B cell (primary cell): ENCODE results near the gene PAX6.
A peak's percentile ranks its signal among the peaks of the same experiment; 100 is the strongest.

Source experiments
- CTCF ChIP-seq: fragments of 200-600 bp; IDR thresholded peaks from one replicate; pipeline ENCODE4 v1.8.0; 2022; ENCODE audit warnings: antibody characterized with exemption, mild to moderate bottlenecking
- EZH2 ChIP-seq: IDR thresholded peaks from 2 replicates; pipeline ENCODE4 v1.6.1; 2012; ENCODE audit warnings: borderline replicate concordance, low read depth, mild to moderate bottlenecking, moderate library complexity, low read length; ENCODE audit not compliant: insufficient read depth, poor library complexity, severe bottlenecking

GRCh38 chr11:31808721-31809540, 2.2 kb downstream of the PAX6 start:
- TF ChIP-seq EZH2 (peak; percentile 74), CTCF (no peak)
